K562 treated with DMSO at 1 percent for 4 hours (cell line): ENCODE results near the gene PTPRZ1. TPM values are rescaled to one million over a fixed set of nuclear protein-coding genes. Genes with fewer than 3 reads are reported as not detected.

Experiments used
- total RNA-seq: library from RNA; unstranded; fragments of 300-600 nt; gene quantifications from 2 replicates; pipeline ENCODE4 v1.2.3, GENCODE V29; 2022; ENCODE audit not compliant: insufficient read depth

Gene PTPRZ1
- total RNA-seq, result not detected in 2 replicates

DNA sequence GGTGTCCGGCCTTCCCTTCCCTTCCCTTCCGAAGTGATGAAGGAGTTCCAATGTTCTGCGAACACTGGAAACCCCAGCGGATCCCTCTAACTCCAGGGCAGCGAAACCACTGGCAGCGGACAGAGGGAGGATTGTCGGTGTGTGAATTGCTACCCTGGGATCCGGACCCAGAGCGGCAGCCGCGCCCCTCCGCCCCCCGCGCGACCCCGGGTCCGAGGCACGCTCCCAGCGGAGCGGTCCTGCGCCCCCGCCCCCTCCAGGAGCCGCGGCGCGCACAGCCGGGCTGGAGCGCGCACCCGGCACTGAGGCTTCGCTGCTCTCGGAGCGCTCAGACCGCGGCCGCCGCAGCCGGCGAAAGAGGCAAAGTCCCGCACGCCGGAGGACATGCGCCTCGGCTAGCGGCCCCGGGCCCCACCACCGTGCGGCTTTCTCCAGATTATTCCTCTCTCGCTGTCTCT lies at the start of gene PTPRZ1:
TSS of gene PTPRZ1 (plus strand) at position 331 of the 458 bp plus-strand sequence. CDS start 339 bp downstream, outside the sequence.

